ENCODE measurements around the gene FAM25G.
"Not testable (repeated sequence)": the region's sequence is repeated elsewhere in the genome, so short reads cannot be mapped to it uniquely, and the experiment has no call there.

DNA sequence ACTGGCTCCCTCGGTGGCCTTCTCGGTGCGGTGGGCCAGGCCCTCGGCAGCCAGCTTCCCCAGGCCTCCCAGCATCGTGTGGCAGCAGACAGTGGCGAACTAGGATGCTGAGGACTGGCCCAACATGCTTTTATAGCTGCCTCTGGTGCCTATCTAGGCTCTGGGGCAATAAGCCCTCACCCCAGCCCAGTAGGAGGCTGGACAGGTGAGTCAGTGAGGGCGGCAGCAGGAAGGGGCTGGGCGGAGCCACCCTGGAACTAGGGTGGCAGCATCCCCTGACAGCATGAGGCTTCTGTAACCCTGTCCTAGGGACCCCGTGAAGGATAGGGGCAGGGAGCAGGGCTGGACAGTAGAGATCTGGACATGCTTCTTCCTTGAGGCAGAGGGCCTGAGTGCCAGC is at the start of gene FAM25G:
- TF ChIP-seq, protein P1, sequence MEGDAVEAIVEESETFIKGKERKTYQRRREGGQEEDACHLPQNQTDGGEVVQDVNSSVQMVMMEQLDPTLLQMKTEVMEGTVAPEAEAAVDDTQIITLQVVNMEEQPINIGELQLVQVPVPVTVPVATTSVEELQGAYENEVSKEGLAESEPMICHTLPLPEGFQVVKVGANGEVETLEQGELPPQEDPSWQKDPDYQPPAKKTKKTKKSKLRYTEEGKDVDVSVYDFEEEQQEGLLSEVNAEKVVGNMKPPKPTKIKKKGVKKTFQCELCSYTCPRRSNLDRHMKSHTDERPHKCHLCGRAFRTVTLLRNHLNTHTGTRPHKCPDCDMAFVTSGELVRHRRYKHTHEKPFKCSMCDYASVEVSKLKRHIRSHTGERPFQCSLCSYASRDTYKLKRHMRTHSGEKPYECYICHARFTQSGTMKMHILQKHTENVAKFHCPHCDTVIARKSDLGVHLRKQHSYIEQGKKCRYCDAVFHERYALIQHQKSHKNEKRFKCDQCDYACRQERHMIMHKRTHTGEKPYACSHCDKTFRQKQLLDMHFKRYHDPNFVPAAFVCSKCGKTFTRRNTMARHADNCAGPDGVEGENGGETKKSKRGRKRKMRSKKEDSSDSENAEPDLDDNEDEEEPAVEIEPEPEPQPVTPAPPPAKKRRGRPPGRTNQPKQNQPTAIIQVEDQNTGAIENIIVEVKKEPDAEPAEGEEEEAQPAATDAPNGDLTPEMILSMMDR (conservative IDR thresholded peaks at IDR 0.05): not testable (repeated sequence)
- TF ChIP-seq ZFX (IDR thresholded peaks at IDR 0.05): not testable (repeated sequence)

Measured in C4-2B (cell line).